GM10248 (cell line): ENCODE results near the gene KIFC3.

Source experiments
- CTCF ChIA-PET: fragments of 300-600 bp; sonication (Branson Sonifier 250); formaldehyde crosslinking; extraction: SDS; loops from one replicate; lab custom pipeline; 2021; ENCODE audit warnings: antibody characterized with exemption; lab: Yijun Ruan, JAX
- POLR2A ChIA-PET: fragments of 350-650 bp; sonication (Branson Sonifier 250); formaldehyde crosslinking; extraction: SDS; loops from one replicate; lab custom pipeline; 2020; ENCODE audit warnings: antibody characterized with exemption; lab: Yijun Ruan, JAX
- DNase-seq: peaks from one replicate; pipeline ENCODE4 v3.0.0; 2012; ENCODE audit errors: extremely low spot score
- CTCF ChIP-seq: IDR thresholded peaks from 2 replicates; pipeline ENCODE4 v1.5.1; 2012; ENCODE audit warnings: mild to moderate bottlenecking, low read depth; ENCODE audit errors: extremely low read depth, missing control alignments, control extremely low read depth

KIFC3 gene

GRCh38 chr16:57726433-57726947 lies 75.8 kb downstream of the KIFC3 start:
- ChIA-PET POLR2A (no interaction called here), CTCF (interaction anchor here (1.2 to 1.4 kb wide), 2 partner anchors 77 to 135 kb away, joined by 3 to 6 read pairs; no protein-coding TSS in a partner anchor)
- DNase-seq: no peak
- no peak for TF ChIP-seq CTCF

GRCh38 chr16:57725976-57726375 lies 76.3 kb downstream of the KIFC3 start:
- TF ChIP-seq CTCF: no peak
- no peak for DNase-seq
- POLR2A ChIA-PET: no interaction called here
- CTCF ChIA-PET: interaction anchor here (1.2 kb wide), 1 partner anchor 76 kb away, joined by 3 read pairs; no protein-coding TSS in a partner anchor

- POLR2A ChIA-PET: no interaction called here
- TF ChIP-seq CTCF: no peak
- DNase-seq: no peak
- CTCF ChIA-PET: no interaction called here
These were observed 76.7 kb downstream of the KIFC3 start for GRCh38 chr16:57725554-57725953.

- TF ChIP-seq CTCF: no peak
- ChIA-PET CTCF (no interaction called here), POLR2A (no interaction called here)
- DNase-seq: no peak
These were observed 77.1 kb downstream of the KIFC3 start for GRCh38 chr16:57725151-57725550.

- TF ChIP-seq CTCF: no peak
- POLR2A ChIA-PET: no interaction called here
- DNase-seq: no peak
- CTCF ChIA-PET: no interaction called here
These were observed 77.8 kb downstream of the KIFC3 start for GRCh38 chr16:57724531-57724930.

GRCh38 chr16:57723170-57723569 lies 79.1 kb downstream of the KIFC3 start:
- ChIA-PET POLR2A (no interaction called here), CTCF (interaction anchor here (1.3 kb wide), 1 partner anchor 74 kb away, joined by 3 read pairs; no protein-coding TSS in a partner anchor)
- DNase-seq: no peak
- no peak for TF ChIP-seq CTCF
